PC-9 (cell line): ENCODE measurements around the gene GABRG3.

ENCODE experiments used
- CTCF ChIP-seq: fragments of 200-600 bp; sonication (generic); conservative IDR thresholded peaks from 2 replicates; pipeline ENCODE4 v1.6.1; 2017; ENCODE audit warnings: mixed run types, antibody characterized with exemption, mild to moderate bottlenecking, moderate library complexity
- EZH2 ChIP-seq: fragments of 200-600 bp; sonication (generic); IDR thresholded peaks from 2 replicates; pipeline ENCODE4 v1.8.0; 2017; ENCODE audit warnings: antibody characterized with exemption, low read depth

- TF ChIP-seq CTCF (no peak), EZH2 (no peak)
Measured at GRCh38 chr15:27235681-27236080, 264.7 kb downstream of the GABRG3 start.
